Keratinocyte (primary cell): ENCODE results near the gene C2orf76. TPM values are rescaled to one million over a fixed set of nuclear protein-coding genes. Genes with fewer than 3 reads are reported as not detected.

ENCODE experiments used
- DNase-seq: peaks from one replicate; pipeline ENCODE4 v3.0.0-alpha.2; 2011; ENCODE audit warnings: low read depth, missing footprints, low spot score
- FAIRE-seq: peaks from 2 replicates; lab custom pipeline; 2011; peaks lifted over from hg19 to GRCh38; lab: Jason Lieb, UNC
- H2AFZ ChIP-seq: 2 replicates; pipeline ENCODE4 v1.6.0; 2012; ENCODE audit warnings: low read length, control low read depth, inconsistent platforms; ENCODE audit not compliant: control insufficient read depth
- H3K27ac ChIP-seq: 2 replicates; pipeline ENCODE4 v1.5.1; 2011; ENCODE audit warnings: low read length; ENCODE audit not compliant: control insufficient read depth, insufficient read depth
- H3K27me3 ChIP-seq: 3 replicates; pipeline ENCODE4 v1.6.0; 2011; ENCODE audit warnings: low read length; ENCODE audit not compliant: control insufficient read depth, insufficient read depth; ENCODE audit errors: extremely low read depth
- H3K36me3 ChIP-seq, 2 experiments: 2 replicates in 1 of 2; 3 replicates in 1 of 2; pipeline ENCODE4 v1.5.1; 2011; ENCODE audit warnings: low read length in 2 of 2, mild to moderate bottlenecking in 1 of 2; ENCODE audit not compliant: control insufficient read depth in 2 of 2, insufficient read depth in 2 of 2; ENCODE audit errors: extremely low read depth in 1 of 2
- H3K4me1 ChIP-seq: 3 replicates; pipeline ENCODE4 v1.5.1; 2011; ENCODE audit warnings: low read length; ENCODE audit not compliant: control insufficient read depth, insufficient read depth; ENCODE audit errors: extremely low read depth
- H3K4me2 ChIP-seq: 3 replicates; pipeline ENCODE4 v1.6.0; 2011; ENCODE audit warnings: low read depth, low read length; ENCODE audit not compliant: control insufficient read depth, insufficient read depth; ENCODE audit errors: extremely low read depth
- H3K4me3 ChIP-seq, 3 experiments: fragments of 200-600 bp in 1 of 3; sonication (generic) in 1 of 3; 2 replicates in 2 of 3; 3 replicates in 1 of 3; pipeline ENCODE4 v1.5.1; 2011 to 2016; ENCODE audit warnings: low read length in 3 of 3, mild to moderate bottlenecking in 3 of 3, control low read depth in 2 of 3, inconsistent platforms in 1 of 3, low read depth in 1 of 3, mixed read lengths in 1 of 3, mixed run types in 1 of 3, moderate library complexity in 1 of 3; ENCODE audit not compliant: control insufficient read depth in 2 of 3, insufficient read depth in 2 of 3; ENCODE audit errors: extremely low read depth in 1 of 3
- H3K79me2 ChIP-seq: 2 replicates; pipeline ENCODE4 v1.6.0; 2012; ENCODE audit warnings: low read length; ENCODE audit not compliant: control insufficient read depth, insufficient read depth
- H3K9ac ChIP-seq: 3 replicates; pipeline ENCODE4 v1.6.0; 2011; ENCODE audit warnings: low read length; ENCODE audit not compliant: control insufficient read depth, insufficient read depth; ENCODE audit errors: extremely low read depth
- H3K9me1 ChIP-seq: 3 replicates; pipeline ENCODE4 v1.6.0; 2011; ENCODE audit warnings: low read length; ENCODE audit not compliant: control insufficient read depth, insufficient read depth; ENCODE audit errors: extremely low read depth
- H3K9me3 ChIP-seq: 2 replicates; pipeline ENCODE4 v1.5.1; 2012; ENCODE audit warnings: low read depth, low read length; ENCODE audit not compliant: control insufficient read depth
- H4K20me1 ChIP-seq: 3 replicates; pipeline ENCODE4 v1.6.0; 2011; ENCODE audit warnings: low read length; ENCODE audit not compliant: control insufficient read depth, insufficient read depth; ENCODE audit errors: extremely low read depth
- EZH2 ChIP-seq: IDR thresholded peaks from one replicate; pipeline ENCODE4 v1.6.1; 2012; ENCODE audit warnings: inconsistent platforms, mild to moderate bottlenecking, low read length, moderate library complexity
- dilution Hi-C: fragments of 300-500 bp; cut with MboI; formaldehyde crosslinking; loops from one replicate; pipeline ENCODE4 v1.7.0; 2020; ENCODE audit warnings: low sequenced_read_pairs; ENCODE audit not compliant: extremely low pct_ligation_motif_present
- polyA plus RNA-seq, 5 experiments: library from polyadenylated mRNA; depleted of rRNA in 3 of 5; stranded (reverse) in 3 of 5; stranded (forward) in 1 of 5; unstranded in 1 of 5; fragments of >200 nt; gene quantifications; 1 replicate in 1 of 5; 2 replicates in 3 of 5; 3 replicates in 1 of 5; pipeline versions ENCODE4 v1.2.1 to v1.2.3, GENCODE V29; 2011 to 2012; ENCODE audit warnings: missing spikeins in 2 of 5, low read depth in 1 of 5, low replicate concordance in 1 of 5
- TF ChIP-seq, protein P1 (sequence below), 3 experiments: IDR thresholded peaks in 1 of 3; conservative IDR thresholded peaks in 1 of 3; optimal IDR thresholded peaks in 1 of 3; 2 replicates in 2 of 3; 3 replicates in 1 of 3; pipeline versions ENCODE3 to v1.5.1; 2011; ENCODE audit warnings: low read length in 3 of 3, mild to moderate bottlenecking in 3 of 3, moderate library complexity in 2 of 3, control low read depth in 1 of 3, inconsistent platforms in 1 of 3; ENCODE audit not compliant: insufficient read depth in 2 of 3; ENCODE audit errors: extremely low read depth in 1 of 3

C2orf76 gene
- polyA plus RNA-seq, 1 donor (not counting 4 experiments of a cell fraction or from before 2014, with no cell fraction given) = 17.9 TPM

DNA sequence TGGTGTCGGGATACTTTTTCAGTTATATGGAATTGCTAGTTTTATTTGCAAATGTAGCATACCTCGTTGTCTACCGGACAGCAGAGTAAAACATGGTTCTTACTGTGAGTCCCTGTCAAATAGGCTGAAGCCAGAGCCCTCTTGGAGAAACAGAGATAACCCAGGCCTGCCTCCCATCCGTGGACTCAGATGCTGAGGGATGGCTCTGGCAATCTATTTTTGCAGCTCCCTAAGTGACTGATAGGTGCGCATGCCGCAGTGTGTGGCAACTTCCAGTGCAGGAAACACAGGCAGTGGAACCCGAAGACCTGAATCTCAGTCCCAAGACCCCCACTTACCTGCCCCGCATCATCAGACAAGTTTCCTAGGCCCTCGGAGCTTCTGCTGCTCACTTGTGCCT lies 109.4 kb downstream of the C2orf76 start:
- Histone ChIP-seq H3K4me2 (no peak overlapping the region), H3K36me3 (peaks cover 9 to 10% of the 10 kb centered on the region in 2 experiments), H3K9ac (no peak overlapping the region), H3K27ac (no peak overlapping the region), H3K27me3 (no peaks in the 10 kb centered on the region), H3K9me3 (no peaks in the 10 kb centered on the region), H3K79me2 (no peaks in the 10 kb centered on the region), H3K9me1 (peaks cover 5% of the 10 kb centered on the region), H4K20me1 (no peaks in the 10 kb centered on the region), H3K4me3 (no peak overlapping the region), H3K4me1 (peaks cover 32% of the 10 kb centered on the region), H2AFZ (no peak overlapping the region)
- dilution Hi-C loops = no loop called here
- DNase-seq (no peak), FAIRE-seq (no peak)
- TF ChIP-seq, protein P1, sequence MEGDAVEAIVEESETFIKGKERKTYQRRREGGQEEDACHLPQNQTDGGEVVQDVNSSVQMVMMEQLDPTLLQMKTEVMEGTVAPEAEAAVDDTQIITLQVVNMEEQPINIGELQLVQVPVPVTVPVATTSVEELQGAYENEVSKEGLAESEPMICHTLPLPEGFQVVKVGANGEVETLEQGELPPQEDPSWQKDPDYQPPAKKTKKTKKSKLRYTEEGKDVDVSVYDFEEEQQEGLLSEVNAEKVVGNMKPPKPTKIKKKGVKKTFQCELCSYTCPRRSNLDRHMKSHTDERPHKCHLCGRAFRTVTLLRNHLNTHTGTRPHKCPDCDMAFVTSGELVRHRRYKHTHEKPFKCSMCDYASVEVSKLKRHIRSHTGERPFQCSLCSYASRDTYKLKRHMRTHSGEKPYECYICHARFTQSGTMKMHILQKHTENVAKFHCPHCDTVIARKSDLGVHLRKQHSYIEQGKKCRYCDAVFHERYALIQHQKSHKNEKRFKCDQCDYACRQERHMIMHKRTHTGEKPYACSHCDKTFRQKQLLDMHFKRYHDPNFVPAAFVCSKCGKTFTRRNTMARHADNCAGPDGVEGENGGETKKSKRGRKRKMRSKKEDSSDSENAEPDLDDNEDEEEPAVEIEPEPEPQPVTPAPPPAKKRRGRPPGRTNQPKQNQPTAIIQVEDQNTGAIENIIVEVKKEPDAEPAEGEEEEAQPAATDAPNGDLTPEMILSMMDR (optimal IDR thresholded peaks at IDR 0.05 in 1 of 3, IDR thresholded peaks at IDR 0.05 in 1 of 3, conservative IDR thresholded peaks at IDR 0.05 in 1 of 3; ENCODE audit: extremely low read depth in 1 of 3, insufficient read depth in 2 of 3, low read length in 3 of 3) = no peak
- TF ChIP-seq EZH2 = no peak

DNA sequence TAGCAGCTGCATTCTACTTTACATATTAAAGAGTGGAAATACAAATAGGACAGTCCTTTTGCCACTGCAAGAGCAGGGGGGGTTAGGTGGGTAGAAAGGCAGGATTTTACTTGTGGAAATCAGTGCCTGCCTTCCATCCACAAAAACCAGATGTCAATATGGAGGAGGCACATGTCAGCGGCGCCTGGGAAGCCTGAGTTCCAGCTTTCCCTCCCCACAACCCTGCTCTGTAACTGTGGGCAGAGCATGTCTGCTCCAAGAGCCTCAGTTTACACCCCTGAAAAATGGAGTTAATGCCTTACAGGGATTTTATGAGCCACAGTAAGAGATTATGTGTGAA lies 110.1 kb downstream of the C2orf76 start:
- H3K27ac ChIP-seq = no peak overlapping the region
- no peak for TF ChIP-seq EZH2
- TF ChIP-seq, protein P1 (optimal IDR thresholded peaks at IDR 0.05 in 1 of 3, IDR thresholded peaks at IDR 0.05 in 1 of 3, conservative IDR thresholded peaks at IDR 0.05 in 1 of 3; ENCODE audit: extremely low read depth in 1 of 3, insufficient read depth in 2 of 3, low read length in 3 of 3) = no peak
- H3K4me3 ChIP-seq = no peak overlapping the region
- no peak overlapping the region for H3K4me2 ChIP-seq
- H3K79me2 ChIP-seq = no peaks in the 10 kb centered on the region
- no peaks in the 10 kb centered on the region for H3K27me3 ChIP-seq
- FAIRE-seq (no peak), DNase-seq (no peak)
- no peaks in the 10 kb centered on the region for H4K20me1 ChIP-seq
- no peak overlapping the region for H3K9ac ChIP-seq
- dilution Hi-C loops = no loop called here
- peaks cover 7% of the 10 kb centered on the region for H3K9me1 ChIP-seq
- no peak overlapping the region for H2AFZ ChIP-seq
- no peaks in the 10 kb centered on the region for H3K9me3 ChIP-seq
- peaks cover 9 to 10% of the 10 kb centered on the region in 2 experiments for H3K36me3 ChIP-seq
- H3K4me1 ChIP-seq = peaks cover 36% of the 10 kb centered on the region
